HepG2 (cell line): Measurements from ENCODE around the gene POLR1G. TPM values are rescaled to one million over a fixed set of nuclear protein-coding genes. Genes with fewer than 3 reads are reported as not detected.
A peak's percentile ranks its signal among the peaks of the same experiment; 100 is the strongest.

Experiments used
- ATF4 ChIP-seq, 2 experiments: fragments of 450-650 bp in 1 of 2; sonication (generic) in 1 of 2; formaldehyde crosslinking; IDR thresholded peaks; 2 replicates each; pipeline versions ENCODE4 v1.5.0 to v1.8.0; 2020 to 2022; ENCODE audit warnings: mild to moderate bottlenecking in 1 of 2, missing genetic modification reagents in 1 of 2
- E2F5 ChIP-seq: sonication (generic); formaldehyde crosslinking; conservative IDR thresholded peaks from 2 replicates; pipeline ENCODE4 v1.4.0; 2020; ENCODE audit warnings: missing genetic modification reagents
- EED ChIP-seq: sonication (generic); formaldehyde crosslinking; IDR thresholded peaks from 2 replicates; pipeline ENCODE4 v1.5.0; 2020; ENCODE audit warnings: mild to moderate bottlenecking, missing genetic modification reagents
- GATA4 ChIP-seq: sonication (generic); IDR thresholded peaks from 2 replicates; pipeline ENCODE4 v1.6.1; 2016; ENCODE audit warnings: antibody characterized with exemption, low read depth, borderline replicate concordance
- HNRNPK ChIP-seq: fragments of 200-400 bp; formaldehyde crosslinking; IDR thresholded peaks from 2 replicates; pipeline ENCODE4 v1.6.1; 2018; ENCODE audit warnings: low read length, low read depth, moderate library complexity, mild to moderate bottlenecking; ENCODE audit not compliant: poor library complexity, severe bottlenecking
- KDM1A ChIP-seq: IDR thresholded peaks from 2 replicates; pipeline ENCODE4 v1.6.1; 2016; ENCODE audit warnings: missing compliant biosample characterization
- NBN ChIP-seq: fragments of 450-650 bp; conservative IDR thresholded peaks from 2 replicates; pipeline ENCODE4 v1.6.1; 2017
- PTBP1 ChIP-seq: fragments of 200-400 bp; formaldehyde crosslinking; IDR thresholded peaks from 2 replicates; pipeline ENCODE4 v1.6.1; 2018; ENCODE audit warnings: low read length, low read depth; ENCODE audit not compliant: poor library complexity, severe bottlenecking
- RXRA ChIP-seq: sonication (generic); formaldehyde crosslinking; IDR thresholded peaks from 2 replicates; pipeline ENCODE4 v1.5.1; 2020; ENCODE audit warnings: missing genetic modification reagents
- SUZ12 ChIP-seq: fragments of 150-350 bp; IDR thresholded peaks from 2 replicates; pipeline ENCODE4 v1.6.1; 2014; ENCODE audit warnings: low read depth, low read length
- TFAP4 ChIP-seq: sonication (generic); IDR thresholded peaks from 2 replicates; pipeline ENCODE4 v1.6.1; 2016; ENCODE audit warnings: low read depth, borderline replicate concordance
- ZNF460 ChIP-seq: sonication (generic); formaldehyde crosslinking; IDR thresholded peaks from 2 replicates; pipeline ENCODE4 v1.5.1; 2020; ENCODE audit warnings: missing genetic modification reagents, mild to moderate bottlenecking, borderline replicate concordance
- ZNF558 ChIP-seq: sonication (generic); formaldehyde crosslinking; IDR thresholded peaks from 2 replicates; pipeline ENCODE4 v1.9.0; 2022; ENCODE audit warnings: mild to moderate bottlenecking, missing genetic modification reagents, borderline replicate concordance
- ZNF577 ChIP-seq: sonication (generic); formaldehyde crosslinking; IDR thresholded peaks from 2 replicates; pipeline ENCODE4 v1.4.0; 2020; ENCODE audit warnings: mild to moderate bottlenecking, low read depth, missing genetic modification reagents, borderline replicate concordance
- ZNF609 ChIP-seq: sonication (generic); formaldehyde crosslinking; IDR thresholded peaks from 2 replicates; pipeline ENCODE4 v1.4.0; 2020; ENCODE audit warnings: mild to moderate bottlenecking, missing genetic modification reagents, borderline replicate concordance
- polyA plus RNA-seq, 8 experiments: library from polyadenylated mRNA; depleted of rRNA in 3 of 8; stranded (reverse) in 7 of 8; unstranded in 1 of 8; fragments of >200 nt; fragmentation: Illumina TruSeq in 4 of 8; extraction: Trizol in 4 of 8; gene quantifications; 2 replicates each; pipeline versions ENCODE4 v1.2.1 to v1.2.3, GENCODE V29; 2011 to 2016; ENCODE audit warnings: low read depth in 4 of 8, missing spikeins in 1 of 8, mixed read lengths in 1 of 8; ENCODE audit not compliant: insufficient read depth in 1 of 8
- total RNA-seq, 5 experiments: library from RNA; depleted of rRNA; stranded (reverse); fragments of >200 nt; fragmentation: Illumina TruSeq; extraction: Trizol; gene quantifications; 2 replicates each; pipeline ENCODE4 v1.2.3, GENCODE V29; 2016; ENCODE audit warnings: low read depth in 1 of 5
- TF ChIP-seq, protein P1 (sequence below): sonication (generic); formaldehyde crosslinking; IDR thresholded peaks from 2 replicates; pipeline ENCODE4 v1.4.0; 2020; ENCODE audit warnings: missing genetic modification reagents, borderline replicate concordance

The POLR1G gene
- total and polyA plus RNA-seq, 2 of the 13 experiments (the other 11 are each of a cell fraction or from before 2014, with no cell fraction given), result 3.5 to 20.8 TPM

DNA sequence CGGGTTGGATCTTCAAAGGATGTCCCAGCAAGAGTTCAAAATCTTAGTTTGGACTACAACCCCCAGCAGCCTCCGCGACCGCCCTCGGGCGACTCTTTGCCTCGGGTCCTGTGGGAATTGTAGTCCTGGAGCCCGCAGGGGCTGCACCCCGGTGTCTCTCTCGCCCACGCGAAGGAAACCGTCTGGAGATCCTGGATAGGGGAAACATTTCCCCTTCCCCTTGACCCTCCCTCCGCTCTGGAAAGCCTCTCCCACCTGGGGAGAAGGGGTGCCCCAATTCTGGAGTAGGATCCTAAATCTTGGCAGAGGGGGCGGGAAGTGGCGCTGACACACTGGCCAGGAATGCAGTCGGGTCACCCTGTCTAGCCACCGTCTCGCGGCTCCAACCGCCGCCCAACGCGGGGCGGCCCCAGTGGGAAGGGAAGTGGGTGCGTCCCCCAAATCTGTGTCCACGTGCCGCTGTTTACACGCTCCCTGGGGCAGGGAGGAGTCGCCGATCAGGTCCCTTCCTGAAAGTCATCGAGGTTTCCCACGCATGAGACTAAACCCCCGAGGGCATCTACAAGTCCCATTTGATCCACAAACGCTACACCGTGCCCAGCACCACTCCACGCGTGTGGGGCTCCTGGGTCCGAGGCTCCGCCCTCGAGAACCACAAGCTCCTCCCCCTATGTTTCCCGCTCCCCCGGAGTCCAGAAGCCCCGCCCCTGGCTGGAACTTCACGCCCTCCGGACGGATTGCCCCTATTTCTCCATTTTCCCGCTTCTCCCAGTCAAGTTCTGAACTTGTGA lies 814 bp upstream of the POLR1G start (continued):
- TF ChIP-seq, protein P1, sequence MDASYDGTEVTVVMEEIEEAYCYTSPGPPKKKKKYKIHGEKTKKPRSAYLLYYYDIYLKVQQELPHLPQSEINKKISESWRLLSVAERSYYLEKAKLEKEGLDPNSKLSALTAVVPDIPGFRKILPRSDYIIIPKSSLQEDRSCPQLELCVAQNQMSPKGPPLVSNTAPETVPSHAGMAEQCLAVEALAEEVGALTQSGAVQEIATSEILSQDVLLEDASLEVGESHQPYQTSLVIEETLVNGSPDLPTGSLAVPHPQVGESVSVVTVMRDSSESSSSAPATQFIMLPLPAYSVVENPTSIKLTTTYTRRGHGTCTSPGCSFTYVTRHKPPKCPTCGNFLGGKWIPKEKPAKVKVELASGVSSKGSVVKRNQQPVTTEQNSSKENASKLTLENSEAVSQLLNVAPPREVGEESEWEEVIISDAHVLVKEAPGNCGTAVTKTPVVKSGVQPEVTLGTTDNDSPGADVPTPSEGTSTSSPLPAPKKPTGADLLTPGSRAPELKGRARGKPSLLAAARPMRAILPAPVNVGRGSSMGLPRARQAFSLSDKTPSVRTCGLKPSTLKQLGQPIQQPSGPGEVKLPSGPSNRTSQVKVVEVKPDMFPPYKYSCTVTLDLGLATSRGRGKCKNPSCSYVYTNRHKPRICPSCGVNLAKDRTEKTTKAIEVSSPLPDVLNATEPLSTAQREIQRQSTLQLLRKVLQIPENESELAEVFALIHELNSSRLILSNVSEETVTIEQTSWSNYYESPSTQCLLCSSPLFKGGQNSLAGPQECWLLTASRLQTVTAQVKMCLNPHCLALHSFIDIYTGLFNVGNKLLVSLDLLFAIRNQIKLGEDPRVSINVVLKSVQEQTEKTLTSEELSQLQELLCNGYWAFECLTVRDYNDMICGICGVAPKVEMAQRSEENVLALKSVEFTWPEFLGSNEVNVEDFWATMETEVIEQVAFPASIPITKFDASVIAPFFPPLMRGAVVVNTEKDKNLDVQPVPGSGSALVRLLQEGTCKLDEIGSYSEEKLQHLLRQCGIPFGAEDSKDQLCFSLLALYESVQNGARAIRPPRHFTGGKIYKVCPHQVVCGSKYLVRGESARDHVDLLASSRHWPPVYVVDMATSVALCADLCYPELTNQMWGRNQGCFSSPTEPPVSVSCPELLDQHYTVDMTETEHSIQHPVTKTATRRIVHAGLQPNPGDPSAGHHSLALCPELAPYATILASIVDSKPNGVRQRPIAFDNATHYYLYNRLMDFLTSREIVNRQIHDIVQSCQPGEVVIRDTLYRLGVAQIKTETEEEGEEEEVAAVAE, result no peak
- no peak for TF ChIP-seq PTBP1
- TF ChIP-seq ZNF460 (CRISPR knock-in tag), result no peak
- no peak for TF ChIP-seq GATA4
- TF ChIP-seq ZNF558 (CRISPR knock-in tag), result 0 out of 2 replicates have a peak, but pooled peaks have one; percentile 7
- peak; percentile 39; the same call in 1 of the 2 replicates for TF ChIP-seq EED (CRISPR knock-in tag)
- TF ChIP-seq ZNF609, result no peak
- no peak for TF ChIP-seq TFAP4
- 0 out of 2 replicates have a peak, but pooled peaks have one; percentile 48 for TF ChIP-seq E2F5 (CRISPR knock-in tag)
- no peak for TF ChIP-seq ATF4 (CRISPR knock-in tag; IDR thresholded peaks at IDR 0.05)
- TF ChIP-seq NBN, result no peak
- TF ChIP-seq RXRA (CRISPR knock-in tag), result no peak
- no peak for TF ChIP-seq ZNF577 (CRISPR knock-in tag)
- TF ChIP-seq KDM1A (CRISPR knock-in tag), result no peak
- no peak for TF ChIP-seq HNRNPK
- TF ChIP-seq SUZ12, result peak; percentile 93
